ENCODE data around the gene CHRM1. TPM values are rescaled to one million over a fixed set of nuclear protein-coding genes. Genes with fewer than 3 reads are reported as not detected.

CHRM1 gene
- total RNA-seq, 6 donors from 2014 or later: 0.59 to 7.3 (median 3.0) TPM; not detected in 1

GRCh38 chr11:62905927-62906531 is 15.1 kb downstream of the CHRM1 start:
- TF ChIP-seq CTCF (IDR thresholded peaks at IDR 0.05) (peak; percentile 92 to 98 (median 96)), EP300 (IDR thresholded peaks at IDR 0.05) (no peak)
- ATAC-seq (ENCODE audit: low FRiP score in 2 of 2) (peak; percentile 82 to 88), DNase-seq (peak in 1 of 2 donors; percentile 77)
- Histone ChIP-seq H3K4me1 (peaks cover 28 to 53% (median 42%) of the 10 kb centered on the region in 4 donors), H3K9me3 (no peaks in the 10 kb centered on the region), H3K27ac (peak overlapping the region; percentile 3 to 81 (median 48)), H3K27me3 (no peaks in the 10 kb centered on the region), H3K4me3 (no peak overlapping the region), H3K36me3 (no peaks in the 10 kb centered on the region)
- WGBS, 2 donors: 8 to 13% methylated on average over 13 to 14 of the region's 14 CpGs

- Histone ChIP-seq H3K27me3 (no peaks in the 10 kb centered on the region), H3K9me3 (no peaks in the 10 kb centered on the region), H3K4me1 (peaks cover 27 to 46% (median 42%) of the 10 kb centered on the region in 4 donors), H3K36me3 (no peaks in the 10 kb centered on the region), H3K4me3 (no peak overlapping the region), H3K27ac (peak overlapping the region; percentile 2 to 81 (median 47))
- DNase-seq (no peak), ATAC-seq (ENCODE audit: low FRiP score in 2 of 2) (no peak)
- WGBS, 2 donors: 26 to 34% methylated on average over 3 of the region's 3 CpGs
- TF ChIP-seq CTCF (IDR thresholded peaks at IDR 0.05) (no peak), POLR2A (IDR thresholded peaks at IDR 0.05) (no peak), POLR2AphosphoS5 (IDR thresholded peaks at IDR 0.05) (no peak), EP300 (IDR thresholded peaks at IDR 0.05) (no peak)
These were observed 15.9 kb downstream of the CHRM1 start for GRCh38 chr11:62905296-62905695.

GRCh38 chr11:62902932-62903331 is 18.2 kb downstream of the CHRM1 start:
- H3K4me3 ChIP-seq: no peak overlapping the region
- no peak for TF ChIP-seq CTCF (IDR thresholded peaks at IDR 0.05)
- no peak for TF ChIP-seq POLR2AphosphoS5 (IDR thresholded peaks at IDR 0.05)
- no peak for TF ChIP-seq POLR2A (IDR thresholded peaks at IDR 0.05)
- TF ChIP-seq EP300 (IDR thresholded peaks at IDR 0.05): no peak
- H3K27me3 ChIP-seq: no peaks in the 10 kb centered on the region
- H3K9me3 ChIP-seq: no peaks in the 10 kb centered on the region
- DNase-seq (no peak), ATAC-seq (ENCODE audit: low FRiP score in 2 of 2) (no peak)
- peaks cover 5 to 22% (median 18%) of the 10 kb centered on the region in 4 donors for H3K4me1 ChIP-seq
- no peaks in the 10 kb centered on the region for H3K36me3 ChIP-seq
- H3K27ac ChIP-seq: peak overlapping the region in 2 of 4 donors; percentile 11 to 15
- 38 to 41% methylated on average over 1 of the region's 1 CpG for WGBS, 2 donors

GRCh38 chr11:62898027-62898426 is 23.1 kb downstream of the CHRM1 start:
- H3K27me3 ChIP-seq: no peaks in the 10 kb centered on the region
- ATAC-seq (ENCODE audit: low FRiP score in 2 of 2): no peak
- no peak for TF ChIP-seq EP300 (IDR thresholded peaks at IDR 0.05)
- no peak for TF ChIP-seq CTCF (IDR thresholded peaks at IDR 0.05)
- TF ChIP-seq POLR2AphosphoS5 (IDR thresholded peaks at IDR 0.05): no peak
- TF ChIP-seq POLR2A (IDR thresholded peaks at IDR 0.05): no peak
- peaks cover 0 to 4% (median 0%) of the 10 kb centered on the region in 4 donors for H3K4me1 ChIP-seq
- H3K27ac ChIP-seq: no peak overlapping the region
- H3K9me3 ChIP-seq: no peaks in the 10 kb centered on the region
- H3K36me3 ChIP-seq: no peaks in the 10 kb centered on the region
- no peak for DNase-seq
- H3K4me3 ChIP-seq: no peak overlapping the region

- Histone ChIP-seq H3K9me3 (no peaks in the 10 kb centered on the region), H3K27me3 (no peaks in the 10 kb centered on the region), H3K4me1 (peaks cover 0 to 4% (median 0%) of the 10 kb centered on the region in 4 donors), H3K36me3 (no peaks in the 10 kb centered on the region), H3K4me3 (no peak overlapping the region), H3K27ac (no peak overlapping the region)
- no peak for TF ChIP-seq POLR2A (IDR thresholded peaks at IDR 0.05)
- no peak for TF ChIP-seq EP300 (IDR thresholded peaks at IDR 0.05)
- no peak for TF ChIP-seq CTCF (IDR thresholded peaks at IDR 0.05)
- TF ChIP-seq POLR2AphosphoS5 (IDR thresholded peaks at IDR 0.05): no peak
- WGBS, 2 donors: 61 to 62% methylated on average over 2 of the region's 2 CpGs
- DNase-seq: no peak
- no peak for ATAC-seq (ENCODE audit: low FRiP score in 2 of 2)
These were observed 23.9 kb downstream of the CHRM1 start for GRCh38 chr11:62897311-62897710.
